Ovary (tissue), 1 donor: ENCODE results near the gene WWOX.

Source experiments
- EP300 ChIP-seq: sonication (generic); formaldehyde crosslinking; IDR thresholded peaks from one replicate; pipeline ENCODE4 v1.6.1; 2017; ENCODE audit warnings: antibody characterized with exemption
- POLR2A ChIP-seq: fragments of 450-650 bp; IDR thresholded peaks from one replicate; pipeline ENCODE4 v1.6.1; 2017; ENCODE audit warnings: antibody characterized with exemption, mild to moderate bottlenecking, moderate library complexity

- TF ChIP-seq POLR2A (no peak), EP300 (no peak)
Measured at GRCh38 chr16:78399384-78399783, 299.9 kb downstream of the WWOX start.
